ENCODE measurements around the gene KCNK17.

DNA sequence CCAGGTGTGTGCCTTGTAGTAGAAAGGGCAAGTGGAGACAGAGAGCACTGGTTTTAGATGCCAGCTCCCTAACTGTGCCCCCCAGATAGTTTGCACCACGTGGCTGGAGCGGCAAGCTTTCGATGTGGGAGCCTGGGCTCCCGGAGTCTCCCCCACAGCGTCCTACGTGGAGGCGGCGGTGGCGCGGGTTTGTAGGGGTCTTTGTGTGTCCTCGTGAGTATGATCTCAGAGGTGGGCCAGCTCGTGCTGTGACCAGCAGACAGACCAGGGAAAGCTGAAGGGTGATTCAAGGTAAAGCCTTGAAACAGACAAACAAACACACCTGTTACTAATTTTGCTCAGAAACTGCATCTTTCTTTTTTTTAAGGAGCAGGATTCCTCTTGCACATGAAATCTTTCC lies 13.8 kb upstream of the KCNK17 start:
- TF ChIP-seq POLR2A (IDR thresholded peaks at IDR 0.05; ENCODE audit: low read depth, low read length) (no peak), MAX (IDR thresholded peaks at IDR 0.05; ENCODE audit: insufficient read depth, insufficient read length) (no peak)
